Cardiac muscle cell (in vitro differentiated cells and primary cell): ENCODE measurements around the gene FBRS. TPM values are rescaled to one million over a fixed set of nuclear protein-coding genes. Genes with fewer than 3 reads are reported as not detected.
A peak's percentile ranks its signal among the peaks of the same experiment; 100 is the strongest.

Source experiments
- DNase-seq, 2 donors: peaks; one replicate each; pipeline versions ENCODE4 v3.0.0 to v3.0.0-alpha.2; 2010 to 2017; ENCODE audit warnings: low read depth in 1 of 2, low spot score in 1 of 2
- H3K27ac ChIP-seq: fragments of 200-600 bp; sonication (generic); 2 replicates; pipeline ENCODE4 v1.5.1; 2016
- H3K27me3 ChIP-seq: fragments of 200-600 bp; sonication (generic); 2 replicates; pipeline ENCODE4 v1.6.0; 2016; ENCODE audit warnings: control low read depth
- H3K36me3 ChIP-seq: fragments of 200-600 bp; sonication (generic); 2 replicates; pipeline ENCODE4 v1.5.1; 2016; ENCODE audit warnings: control low read depth
- H3K4me1 ChIP-seq: fragments of 200-600 bp; sonication (generic); 2 replicates; pipeline ENCODE4 v1.8.1; 2017; ENCODE audit warnings: low read depth, mild to moderate bottlenecking, mixed run types
- H3K4me3 ChIP-seq: fragments of 200-600 bp; sonication (generic); 2 replicates; pipeline ENCODE4 v1.5.1; 2016; ENCODE audit warnings: mild to moderate bottlenecking
- H3K9me3 ChIP-seq: fragments of 200-600 bp; sonication (generic); 2 replicates; pipeline ENCODE4 v1.5.1; 2017; ENCODE audit warnings: low read depth, mild to moderate bottlenecking, control low read depth
- CTCF ChIP-seq: IDR thresholded peaks from 2 replicates; pipeline ENCODE4 v1.5.1; 2012; ENCODE audit warnings: low read depth, mild to moderate bottlenecking, low read length
- polyA plus RNA-seq: library from polyadenylated mRNA; unstranded; fragments of >200 nt; fragmentation: Nextera tagmentation; extraction: Ambion mirVana; gene quantifications from 2 replicates; pipeline ENCODE4 v1.2.1, GENCODE V29; 2016
- total RNA-seq: library from RNA; depleted of rRNA; stranded (reverse); fragments of >200 nt; gene quantifications from 2 replicates; pipeline ENCODE4 v1.2.3, GENCODE V29; 2016

FBRS gene
- 47.0 and 55.4 TPM in 2 replicates for total RNA-seq
- 21.2 and 25.8 TPM in 2 replicates for polyA plus RNA-seq

DNA sequence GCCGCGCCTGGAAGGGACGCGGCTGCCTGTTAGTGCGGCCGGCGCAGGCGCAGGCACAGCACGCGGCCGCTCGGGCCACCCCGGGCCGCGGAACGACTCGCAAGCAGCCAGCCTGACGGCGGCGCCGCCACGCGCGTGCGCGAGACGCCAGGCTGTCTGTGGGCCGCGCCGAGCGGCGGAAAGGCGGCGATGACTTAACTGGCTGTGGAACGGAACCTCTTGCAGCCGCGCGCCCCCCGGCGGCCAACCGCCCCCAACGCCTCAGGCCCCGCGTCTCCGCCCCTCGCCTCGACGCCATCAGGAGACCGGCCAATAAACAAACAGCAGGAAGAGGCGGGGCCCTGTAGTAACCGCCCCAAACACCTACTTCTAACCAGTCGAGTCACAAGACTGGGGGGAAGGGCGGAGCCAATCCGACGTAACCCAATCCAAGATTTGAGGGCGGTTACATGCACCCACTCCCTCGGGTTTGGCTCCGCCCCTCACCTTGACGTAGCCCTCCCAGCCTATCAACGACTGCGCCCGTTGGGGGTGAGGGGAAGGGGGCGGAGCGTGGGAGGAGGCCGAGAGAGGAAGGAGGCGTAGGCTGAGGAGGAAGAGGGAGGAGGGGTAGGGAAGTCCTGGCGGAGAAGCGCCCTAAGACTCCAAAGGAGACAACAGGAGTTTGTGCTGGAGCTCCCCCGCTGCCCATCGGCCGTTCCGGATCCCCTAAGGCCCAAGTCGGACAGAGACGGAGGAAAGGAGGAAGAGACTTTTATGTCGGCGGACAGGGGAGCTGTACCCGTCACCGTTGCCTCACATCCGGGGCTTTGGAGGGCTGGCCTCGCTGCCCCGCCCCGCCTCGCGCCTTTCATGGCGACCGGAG is at the start of gene FBRS:
FBRS (plus strand) TSS at position 566 of the 865 bp plus-strand sequence. CDS start 1,088 bp downstream, outside the sequence.
- peaks cover 17% of the 10 kb centered on the region for H3K36me3 ChIP-seq
- peak within 1 kb of the TSS; percentile 95 for H3K4me3 ChIP-seq
- H3K9me3 ChIP-seq: no peaks in the 10 kb centered on the region
- peak within 1 kb of the TSS; percentile 96 for H3K27ac ChIP-seq
- peaks cover 8% of the 10 kb centered on the region for H3K4me1 ChIP-seq
- TF ChIP-seq CTCF: peak; percentile 79
- peak; percentile 100 for DNase-seq
- H3K27me3 ChIP-seq: no peaks in the 10 kb centered on the region

GRCh38 chr16:30609002-30609925 is 49.0 kb upstream of the FBRS start:
- Histone ChIP-seq H3K27ac (peak overlapping the region; percentile 97), H3K9me3 (no peaks in the 10 kb centered on the region), H3K27me3 (no peaks in the 10 kb centered on the region), H3K4me3 (peak overlapping the region; percentile 86), H3K36me3 (peaks cover 6% of the 10 kb centered on the region), H3K4me1 (peaks cover 5% of the 10 kb centered on the region)
- peak; percentile 39 to 59 for DNase-seq
- TF ChIP-seq CTCF: no peak

DNA sequence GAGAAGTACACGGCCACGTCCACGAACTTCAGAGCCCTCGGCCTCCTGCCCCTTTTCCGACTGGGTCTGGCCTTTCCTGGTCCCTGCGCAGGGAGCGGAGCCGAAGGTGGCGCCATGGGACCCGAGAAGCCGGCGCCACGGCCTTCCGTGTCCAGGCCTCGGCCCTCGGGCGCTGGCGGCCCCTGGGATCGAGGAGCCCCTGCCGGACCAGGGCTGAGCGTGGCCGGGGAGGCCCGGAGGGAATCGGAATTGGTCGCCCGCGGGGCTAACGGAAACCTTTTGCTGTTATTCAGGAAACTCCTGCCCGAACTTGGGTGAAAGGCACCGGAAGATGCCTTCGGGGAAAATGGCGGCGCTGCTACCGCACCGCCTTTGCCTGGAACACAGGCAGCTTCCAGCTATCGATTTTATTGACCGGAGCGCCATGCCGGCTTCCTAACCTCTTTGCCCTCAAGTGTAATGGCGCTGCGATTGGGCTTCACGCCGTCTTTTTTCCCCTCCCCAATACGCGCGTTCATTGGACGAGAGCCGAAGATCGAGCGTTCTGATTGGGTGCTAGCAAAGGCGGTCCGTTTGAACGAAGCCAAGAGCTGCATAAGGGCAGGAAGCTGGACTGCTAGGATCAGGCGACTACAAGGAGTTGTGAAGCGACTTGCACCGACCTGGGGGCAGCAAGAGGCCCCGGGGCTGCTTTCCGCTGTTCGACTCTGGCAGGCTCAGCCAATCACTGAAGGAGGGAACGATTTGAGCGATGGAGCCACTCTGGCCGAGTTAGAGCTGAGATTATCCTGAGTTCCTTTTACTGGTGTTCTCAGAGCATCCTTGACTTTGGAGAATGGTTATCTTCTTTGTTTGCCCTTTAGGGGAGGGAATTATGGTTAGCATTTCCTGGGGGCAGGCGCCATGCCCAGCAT is 48.0 kb upstream of the FBRS start, which contains the start of gene ZNF689:
ZNF689 (minus strand) TSS at position 464 of the 914 bp plus-strand sequence; CDS start at position 116, 348 bp downstream.
- Histone ChIP-seq H3K4me1 (peaks cover 5% of the 10 kb centered on the region), H3K36me3 (peaks cover 6% of the 10 kb centered on the region), H3K27me3 (no peaks in the 10 kb centered on the region), H3K27ac (peak within 1 kb of the TSS; percentile 97), H3K4me3 (peak within 1 kb of the TSS; percentile 86), H3K9me3 (no peaks in the 10 kb centered on the region)
- DNase-seq: peak; percentile 96 to 98
- no peak for TF ChIP-seq CTCF

- peak; percentile 41 to 57 for DNase-seq
- no peak overlapping the region for H3K4me3 ChIP-seq
- H3K9me3 ChIP-seq: no peaks in the 10 kb centered on the region
- H3K36me3 ChIP-seq: no peaks in the 10 kb centered on the region
- TF ChIP-seq CTCF: peak; percentile 59
- no peaks in the 10 kb centered on the region for H3K4me1 ChIP-seq
- H3K27me3 ChIP-seq: no peaks in the 10 kb centered on the region
- H3K27ac ChIP-seq: no peak overlapping the region
Measured at GRCh38 chr16:30615358-30616091, 42.7 kb upstream of the FBRS start.
